HEK293 (cell line): Measurements from ENCODE around the gene CXCL5.

Source experiments
- CTCF ChIA-PET: fragments of 350-600 bp; formaldehyde crosslinking; extraction: SDS; loops from one replicate; lab custom pipeline; 2021; ENCODE audit warnings: antibody characterized with exemption; lab: Yijun Ruan, JAX
- POLR2A ChIA-PET: fragments of 300-600 bp; formaldehyde crosslinking; extraction: SDS; loops from one replicate; lab custom pipeline; 2020; ENCODE audit warnings: antibody characterized with exemption, inconsistent platforms; lab: Yijun Ruan, JAX
- H3K27ac ChIP-seq: fragments of 200-500 bp; sonication (Bioruptor generic); 2 replicates; pipeline ENCODE4 v1.5.1; 2014; ENCODE audit warnings: low read depth, low read length, control low read depth, inconsistent platforms; ENCODE audit errors: extremely low read depth
- H3K36me3 ChIP-seq, 2 experiments: fragments of 200-500 bp in 1 of 2; sonication (Bioruptor generic) in 1 of 2; 1 replicate in 1 of 2; 2 replicates in 1 of 2; pipeline ENCODE4 v1.5.1; 2014 to 2017; ENCODE audit warnings: inconsistent platforms in 2 of 2, low read length in 2 of 2; ENCODE audit not compliant: control insufficient read depth in 2 of 2, insufficient read depth in 1 of 2
- H3K4me1 ChIP-seq: fragments of 200-500 bp; sonication (Bioruptor generic); 2 replicates; pipeline ENCODE4 v1.5.1; 2014; ENCODE audit warnings: mild to moderate bottlenecking, low read length, inconsistent platforms; ENCODE audit not compliant: control insufficient read depth, insufficient read depth
- H3K4me3 ChIP-seq: 2 replicates; pipeline ENCODE4 v1.5.1; 2011; ENCODE audit warnings: low read depth, mild to moderate bottlenecking, control low read depth, low read length, moderate library complexity
- H3K9me3 ChIP-seq: fragments of 200-500 bp; sonication (Bioruptor generic); 2 replicates; pipeline ENCODE4 v1.5.1; 2014; ENCODE audit warnings: low read depth, low read length, inconsistent platforms; ENCODE audit not compliant: control insufficient read depth, insufficient read depth
- EGR2 ChIP-seq: fragments of 450-650 bp; formaldehyde crosslinking; IDR thresholded peaks from 2 replicates; pipeline ENCODE4 v1.5.1; 2016; ENCODE audit warnings: low read depth, missing biosample characterization, missing genetic modification characterization
- HOXA7 ChIP-seq: sonication (generic); formaldehyde crosslinking; IDR thresholded peaks from 2 replicates; pipeline ENCODE4 v1.8.1; 2022; ENCODE audit warnings: missing genetic modification reagents, borderline replicate concordance
- IKZF3 ChIP-seq: fragments of 450-650 bp; IDR thresholded peaks from 2 replicates; pipeline ENCODE4 v1.5.0; 2018; ENCODE audit warnings: missing biosample characterization, mild to moderate bottlenecking, missing genetic modification characterization, moderate library complexity
- KLF1 ChIP-seq: fragments of 450-650 bp; formaldehyde crosslinking; IDR thresholded peaks from 2 replicates; pipeline ENCODE4 v1.5.1; 2016; ENCODE audit warnings: missing biosample characterization, missing genetic modification characterization
- KLF16 ChIP-seq: fragments of 450-650 bp; formaldehyde crosslinking; IDR thresholded peaks from 2 replicates; pipeline ENCODE4 v1.5.1; 2017; ENCODE audit warnings: missing biosample characterization, missing genetic modification characterization
- KLF7 ChIP-seq: fragments of 450-650 bp; formaldehyde crosslinking; IDR thresholded peaks from 2 replicates; pipeline ENCODE4 v1.5.1; 2016; ENCODE audit warnings: missing biosample characterization, missing genetic modification characterization, borderline replicate concordance
- MEIS1 ChIP-seq: sonication (generic); formaldehyde crosslinking; IDR thresholded peaks from 2 replicates; pipeline ENCODE4 v1.8.1; 2022; ENCODE audit warnings: missing genetic modification reagents, mild to moderate bottlenecking, borderline replicate concordance
- PATZ1 ChIP-seq: fragments of 450-650 bp; formaldehyde crosslinking; IDR thresholded peaks from 2 replicates; pipeline ENCODE4 v1.5.1; 2016; ENCODE audit warnings: missing biosample characterization, missing genetic modification characterization
- SETDB1 ChIP-seq: IDR thresholded peaks from one replicate; pipeline ENCODE4 v1.6.1; 2017; ENCODE audit warnings: mild to moderate bottlenecking, low read length, moderate library complexity, mixed read lengths; ENCODE audit not compliant: insufficient read length
- YY1 ChIP-seq: fragments of 450-650 bp; formaldehyde crosslinking; IDR thresholded peaks from 2 replicates; pipeline ENCODE4 v1.5.1; 2018; ENCODE audit warnings: missing biosample characterization, missing genetic modification characterization
- ZBTB17 ChIP-seq: fragments of 450-650 bp; formaldehyde crosslinking; IDR thresholded peaks from 2 replicates; pipeline ENCODE4 v1.5.1; 2016; ENCODE audit warnings: missing biosample characterization, missing genetic modification characterization
- ZFP69B ChIP-seq: fragments of 450-650 bp; formaldehyde crosslinking; IDR thresholded peaks from 2 replicates; pipeline ENCODE4 v1.5.1; 2016; ENCODE audit warnings: missing biosample characterization, missing genetic modification characterization
- ZNF148 ChIP-seq: fragments of 450-650 bp; formaldehyde crosslinking; IDR thresholded peaks from 2 replicates; pipeline ENCODE4 v1.5.0; 2017; ENCODE audit warnings: missing biosample characterization, missing genetic modification characterization, borderline replicate concordance
- ZNF16 ChIP-seq: fragments of 450-650 bp; formaldehyde crosslinking; IDR thresholded peaks from 2 replicates; pipeline ENCODE4 v1.5.1; 2016; ENCODE audit warnings: low read depth, missing biosample characterization, missing genetic modification characterization
- ZNF24 ChIP-seq: fragments of 450-650 bp; formaldehyde crosslinking; IDR thresholded peaks from 2 replicates; pipeline ENCODE4 v1.5.1; 2016; ENCODE audit warnings: missing biosample characterization, missing genetic modification characterization
- ZNF280C ChIP-seq: fragments of 450-650 bp; formaldehyde crosslinking; IDR thresholded peaks from 2 replicates; pipeline ENCODE4 v1.5.1; 2016; ENCODE audit warnings: missing biosample characterization, missing genetic modification characterization
- ZNF280D ChIP-seq: fragments of 450-650 bp; formaldehyde crosslinking; IDR thresholded peaks from 2 replicates; pipeline ENCODE4 v1.5.1; 2016; ENCODE audit warnings: missing biosample characterization, missing genetic modification characterization
- ZNF362 ChIP-seq: fragments of 450-650 bp; formaldehyde crosslinking; IDR thresholded peaks from 2 replicates; pipeline ENCODE4 v1.5.1; 2016; ENCODE audit warnings: missing biosample characterization, missing genetic modification characterization
- ZNF423 ChIP-seq: fragments of 450-650 bp; formaldehyde crosslinking; IDR thresholded peaks from 2 replicates; pipeline ENCODE4 v1.5.1; 2016; ENCODE audit warnings: missing biosample characterization, missing genetic modification characterization
- ZNF48 ChIP-seq: fragments of 450-650 bp; formaldehyde crosslinking; IDR thresholded peaks from 2 replicates; pipeline ENCODE4 v1.5.1; 2016; ENCODE audit warnings: missing biosample characterization, missing genetic modification characterization
- ZNF624 ChIP-seq: fragments of 450-650 bp; formaldehyde crosslinking; IDR thresholded peaks from 2 replicates; pipeline ENCODE4 v1.5.1; 2017; ENCODE audit warnings: missing biosample characterization, missing genetic modification characterization
- ZNF639 ChIP-seq: fragments of 450-650 bp; formaldehyde crosslinking; IDR thresholded peaks from 2 replicates; pipeline ENCODE4 v1.5.1; 2016; ENCODE audit warnings: missing biosample characterization, missing genetic modification characterization
- ZNF768 ChIP-seq: fragments of 450-650 bp; formaldehyde crosslinking; IDR thresholded peaks from 2 replicates; pipeline ENCODE4 v1.5.1; 2018; ENCODE audit warnings: missing biosample characterization, mild to moderate bottlenecking, missing genetic modification characterization
- ZSCAN16 ChIP-seq: fragments of 450-650 bp; formaldehyde crosslinking; IDR thresholded peaks from 2 replicates; pipeline ENCODE4 v1.5.1; 2016; ENCODE audit warnings: missing biosample characterization, missing genetic modification characterization

The CXCL5 gene

GRCh38 chr4:74018771-74019170 is 20.3 kb upstream of the CXCL5 start:
- Histone ChIP-seq H3K4me1 (no peaks in the 10 kb centered on the region), H3K27ac (no peak overlapping the region), H3K9me3 (no peaks in the 10 kb centered on the region), H3K4me3 (no peak overlapping the region), H3K36me3 (no peaks in the 10 kb centered on the region)
- POLR2A ChIA-PET, result no interaction called here
- TF ChIP-seq ZNF280D (tag by site-specific recombination) (no peak), PATZ1 (tag by site-specific recombination) (no peak), HOXA7 (no peak), ZNF639 (tag by site-specific recombination) (no peak), ZNF24 (no peak), KLF16 (no peak), ZNF362 (tag by site-specific recombination) (no peak), ZNF16 (tag by site-specific recombination) (no peak), MEIS1 (CRISPR knock-in tag) (no peak), ZNF48 (tag by site-specific recombination) (no peak), ZNF768 (no peak), ZNF624 (tag by site-specific recombination) (no peak), EGR2 (tag by site-specific recombination) (no peak), ZNF423 (tag by site-specific recombination) (no peak), ZFP69B (tag by site-specific recombination) (no peak), ZNF148 (no peak)
- CTCF ChIA-PET, result interaction anchor here (1.0 kb wide), 1 partner anchor 12 kb away, joined by 4 read pairs; no protein-coding TSS in a partner anchor

- CTCF ChIA-PET, result interaction anchor here (0.6 kb wide), 1 partner anchor 761 kb away, joined by 3 read pairs; no protein-coding TSS in a partner anchor
- TF ChIP-seq YY1 (no peak), ZNF280C (tag by site-specific recombination) (no peak), IKZF3 (tag by site-specific recombination) (no peak), KLF1 (tag by site-specific recombination) (no peak), ZBTB17 (tag by site-specific recombination) (no peak), SETDB1 (no peak), KLF7 (no peak), ZSCAN16 (no peak)
These were observed 19.6 kb upstream of the CXCL5 start for GRCh38 chr4:74018116-74018515.

More at GRCh38 chr4:74018116-74018515, 19.6 kb upstream of the CXCL5 start:
- no peaks in the 10 kb centered on the region for H3K36me3 ChIP-seq
- POLR2A ChIA-PET, result no interaction called here
- H3K4me3 ChIP-seq, result no peak overlapping the region
- H3K4me1 ChIP-seq, result no peaks in the 10 kb centered on the region
- no peaks in the 10 kb centered on the region for H3K9me3 ChIP-seq
- no peak overlapping the region for H3K27ac ChIP-seq
